Progenitor cell of endocrine pancreas (in vitro differentiated cells): ENCODE measurements around the gene FLYWCH1. TPM values are rescaled to one million over a fixed set of nuclear protein-coding genes. Genes with fewer than 3 reads are reported as not detected.

Source experiments
- DNase-seq: peaks from one replicate; pipeline ENCODE4 v3.0.0; 2021; ENCODE audit warnings: low spot score; ENCODE audit not compliant: unreplicated experiment
- H3K27ac Mint-ChIP-seq: 2 replicates; pipeline ENCODE4 v1.8.0; 2021; ENCODE audit warnings: mild to moderate bottlenecking, moderate library complexity, mixed read lengths
- H3K27me3 Mint-ChIP-seq: 2 replicates; pipeline ENCODE4 v1.8.0; 2021; ENCODE audit warnings: mixed read lengths
- H3K36me3 Mint-ChIP-seq: 2 replicates; pipeline ENCODE4 v1.8.0; 2022; ENCODE audit warnings: mixed read lengths; ENCODE audit not compliant: insufficient read depth
- H3K4me1 Mint-ChIP-seq: 2 replicates; pipeline ENCODE4 v1.8.0; 2021; ENCODE audit warnings: low read depth, mixed read lengths
- H3K4me3 Mint-ChIP-seq: 2 replicates; pipeline ENCODE4 v1.8.0; 2021; ENCODE audit warnings: low read depth, mild to moderate bottlenecking, moderate library complexity, mixed read lengths
- H3K9me3 Mint-ChIP-seq: 2 replicates; pipeline ENCODE4 v1.8.0; 2021; ENCODE audit warnings: low read depth, mixed read lengths
- total RNA-seq: library from RNA; stranded (reverse); gene quantifications from 2 replicates; pipeline ENCODE4 v1.2.1, GENCODE V29; 2021
- TF ChIP-seq, protein P1 (sequence below): fragments of 200-600 bp; sonication (generic); IDR thresholded peaks from one replicate; pipeline ENCODE4 v1.5.0; 2021; ENCODE audit warnings: antibody characterized with exemption, mild to moderate bottlenecking; ENCODE audit not compliant: unreplicated experiment

FLYWCH1 gene
- total RNA-seq, 1 donor from 2014 or later: 19.5 TPM

GRCh38 chr16:2895813-2896212 lies 15.9 kb upstream of the FLYWCH1 start:
- Mint-ChIP-seq H3K4me1 (no peaks in the 10 kb centered on the region), H3K27ac (no peak overlapping the region), H3K9me3 (no peaks in the 10 kb centered on the region), H3K27me3 (no peaks in the 10 kb centered on the region), H3K4me3 (no peak overlapping the region), H3K36me3 (no peaks in the 10 kb centered on the region)
- no peak for DNase-seq
- TF ChIP-seq, protein P1, sequence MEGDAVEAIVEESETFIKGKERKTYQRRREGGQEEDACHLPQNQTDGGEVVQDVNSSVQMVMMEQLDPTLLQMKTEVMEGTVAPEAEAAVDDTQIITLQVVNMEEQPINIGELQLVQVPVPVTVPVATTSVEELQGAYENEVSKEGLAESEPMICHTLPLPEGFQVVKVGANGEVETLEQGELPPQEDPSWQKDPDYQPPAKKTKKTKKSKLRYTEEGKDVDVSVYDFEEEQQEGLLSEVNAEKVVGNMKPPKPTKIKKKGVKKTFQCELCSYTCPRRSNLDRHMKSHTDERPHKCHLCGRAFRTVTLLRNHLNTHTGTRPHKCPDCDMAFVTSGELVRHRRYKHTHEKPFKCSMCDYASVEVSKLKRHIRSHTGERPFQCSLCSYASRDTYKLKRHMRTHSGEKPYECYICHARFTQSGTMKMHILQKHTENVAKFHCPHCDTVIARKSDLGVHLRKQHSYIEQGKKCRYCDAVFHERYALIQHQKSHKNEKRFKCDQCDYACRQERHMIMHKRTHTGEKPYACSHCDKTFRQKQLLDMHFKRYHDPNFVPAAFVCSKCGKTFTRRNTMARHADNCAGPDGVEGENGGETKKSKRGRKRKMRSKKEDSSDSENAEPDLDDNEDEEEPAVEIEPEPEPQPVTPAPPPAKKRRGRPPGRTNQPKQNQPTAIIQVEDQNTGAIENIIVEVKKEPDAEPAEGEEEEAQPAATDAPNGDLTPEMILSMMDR: no peak

- Mint-ChIP-seq H3K4me1 (no peaks in the 10 kb centered on the region), H3K36me3 (no peaks in the 10 kb centered on the region), H3K9me3 (no peaks in the 10 kb centered on the region), H3K27ac (no peak overlapping the region), H3K27me3 (no peaks in the 10 kb centered on the region), H3K4me3 (no peak overlapping the region)
- TF ChIP-seq, protein P1: no peak
- DNase-seq: no peak
These were observed 15.2 kb upstream of the FLYWCH1 start for GRCh38 chr16:2896480-2897010.

- no peaks in the 10 kb centered on the region for H3K9me3 Mint-ChIP-seq
- no peak overlapping the region for H3K27ac Mint-ChIP-seq
- no peaks in the 10 kb centered on the region for H3K36me3 Mint-ChIP-seq
- DNase-seq: no peak
- H3K27me3 Mint-ChIP-seq: no peaks in the 10 kb centered on the region
- no peaks in the 10 kb centered on the region for H3K4me1 Mint-ChIP-seq
- TF ChIP-seq, protein P1: no peak
- H3K4me3 Mint-ChIP-seq: no peak overlapping the region
These were observed 14.6 kb upstream of the FLYWCH1 start for GRCh38 chr16:2897110-2897509.

GRCh38 chr16:2898831-2899563 lies 12.7 kb upstream of the FLYWCH1 start:
- no peak overlapping the region for H3K27ac Mint-ChIP-seq

DNA sequence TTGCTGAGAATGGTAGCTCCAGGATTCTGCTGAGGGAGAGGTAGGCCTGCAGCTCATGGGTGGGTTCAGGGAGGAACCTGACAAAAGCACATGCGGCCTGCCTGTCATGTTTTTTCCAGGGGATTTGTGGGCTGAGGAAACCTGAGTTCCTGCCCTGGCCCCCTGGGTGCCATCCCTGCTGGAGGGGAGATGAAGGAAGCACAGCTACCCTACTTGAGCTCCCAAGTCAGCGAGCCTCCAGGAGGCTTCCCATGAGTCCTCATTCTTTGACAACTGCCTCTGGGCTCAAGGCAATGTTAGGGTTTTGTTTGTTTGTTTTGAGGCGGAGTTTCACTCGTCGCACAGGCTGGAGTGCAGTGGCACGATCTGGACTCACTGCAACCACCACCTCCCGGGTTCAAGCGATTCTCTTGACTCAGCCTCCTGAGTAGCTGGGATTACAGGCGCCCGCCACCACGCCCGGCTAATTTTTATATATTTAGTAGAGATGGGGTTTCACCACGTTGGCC lies 12.1 kb upstream of the FLYWCH1 start:
- no peak overlapping the region for H3K4me3 Mint-ChIP-seq

More at GRCh38 chr16:2898831-2899563, 12.7 kb upstream of the FLYWCH1 start:
- DNase-seq: no peak
- H3K4me1 Mint-ChIP-seq: peaks cover 3% of the 10 kb centered on the region
- no peak overlapping the region for H3K4me3 Mint-ChIP-seq
- no peaks in the 10 kb centered on the region for H3K36me3 Mint-ChIP-seq
- no peaks in the 10 kb centered on the region for H3K27me3 Mint-ChIP-seq
- TF ChIP-seq, protein P1: no peak
- H3K9me3 Mint-ChIP-seq: no peaks in the 10 kb centered on the region

More for the DNA sequence above, 12.1 kb upstream of the FLYWCH1 start:
- Mint-ChIP-seq H3K27ac (no peak overlapping the region), H3K27me3 (no peaks in the 10 kb centered on the region), H3K9me3 (no peaks in the 10 kb centered on the region), H3K4me1 (peaks cover 4% of the 10 kb centered on the region), H3K36me3 (no peaks in the 10 kb centered on the region)
- TF ChIP-seq, protein P1: no peak
- no peak for DNase-seq
